Measurements from ENCODE around the gene CABCOCO1.

GRCh38 chr10:61814160-61814559, 151.4 kb downstream of the CABCOCO1 start:
- no peak for TF ChIP-seq POLR2A (IDR thresholded peaks at IDR 0.05; ENCODE audit: low read length)
- no peak for TF ChIP-seq GATA1 (IDR thresholded peaks at IDR 0.05; ENCODE audit: low read depth, low read length)
